ENCODE data around the gene KRTAP20-4.

The KRTAP20-4 gene

DNA sequence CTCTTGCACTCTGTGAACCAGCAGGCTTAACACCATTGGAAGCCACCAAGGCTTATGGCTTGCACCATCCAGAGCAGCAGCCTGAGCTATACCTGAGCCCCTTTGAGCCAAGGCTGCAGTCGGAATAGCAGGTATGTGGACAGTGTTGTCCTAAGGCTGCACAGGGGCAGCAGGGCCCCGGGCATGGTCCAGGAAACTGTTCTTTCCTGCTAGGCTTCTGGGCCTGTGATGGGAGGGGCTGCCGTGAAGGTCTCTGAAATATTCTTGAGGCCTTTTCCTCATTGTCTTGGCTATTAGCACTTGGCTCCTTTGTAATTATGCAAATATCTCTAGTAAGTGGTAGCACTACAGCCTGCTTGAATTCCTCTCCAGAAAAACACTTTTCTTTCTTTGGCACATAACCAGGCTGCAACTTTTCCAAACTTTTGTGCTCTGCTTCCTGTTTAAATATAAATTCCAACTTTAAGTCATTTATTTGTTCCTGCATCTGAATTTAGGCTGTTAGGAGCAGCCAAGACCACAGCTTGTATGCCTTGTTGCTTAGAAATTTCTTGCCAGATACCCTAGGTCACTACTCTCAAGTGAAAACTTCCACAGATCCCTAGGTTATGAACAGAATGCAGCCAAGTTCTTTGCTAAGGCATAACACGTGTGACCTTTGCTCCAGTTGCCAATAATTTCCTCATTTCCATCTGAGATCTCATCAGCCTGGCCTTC, 5.2 kb downstream of the KRTAP20-4 start:
- ChIA-PET POLR2A (no interaction called here), CTCF (no interaction called here)
- TF ChIP-seq L3MBTL2 (conservative IDR thresholded peaks at IDR 0.05) (no peak), LEF1 (IDR thresholded peaks at IDR 0.05; ENCODE audit: borderline replicate concordance) (no peak), ARNT (IDR thresholded peaks at IDR 0.05) (no peak), BHLHE40 (IDR thresholded peaks at IDR 0.05; ENCODE audit: borderline replicate concordance) (no peak), SP1 (IDR thresholded peaks at IDR 0.05) (no peak), ELF4 (IDR thresholded peaks at IDR 0.05) (no peak), NFRKB (IDR thresholded peaks at IDR 0.05) (no peak), ZNF384 (IDR thresholded peaks at IDR 0.05) (no peak), SUZ12 (IDR thresholded peaks at IDR 0.05) (no peak), FOXK2 (IDR thresholded peaks at IDR 0.05) (no peak), TARDBP (IDR thresholded peaks at IDR 0.05) (no peak), HDGF (IDR thresholded peaks at IDR 0.05; ENCODE audit: borderline replicate concordance) (no peak), FOXM1 (IDR thresholded peaks at IDR 0.05; ENCODE audit: borderline replicate concordance) (no peak), CTBP1 (IDR thresholded peaks at IDR 0.05; ENCODE audit: borderline replicate concordance) (no peak), FOXA1 (IDR thresholded peaks at IDR 0.05) (no peak)
- TF ChIP-seq, protein P1, sequence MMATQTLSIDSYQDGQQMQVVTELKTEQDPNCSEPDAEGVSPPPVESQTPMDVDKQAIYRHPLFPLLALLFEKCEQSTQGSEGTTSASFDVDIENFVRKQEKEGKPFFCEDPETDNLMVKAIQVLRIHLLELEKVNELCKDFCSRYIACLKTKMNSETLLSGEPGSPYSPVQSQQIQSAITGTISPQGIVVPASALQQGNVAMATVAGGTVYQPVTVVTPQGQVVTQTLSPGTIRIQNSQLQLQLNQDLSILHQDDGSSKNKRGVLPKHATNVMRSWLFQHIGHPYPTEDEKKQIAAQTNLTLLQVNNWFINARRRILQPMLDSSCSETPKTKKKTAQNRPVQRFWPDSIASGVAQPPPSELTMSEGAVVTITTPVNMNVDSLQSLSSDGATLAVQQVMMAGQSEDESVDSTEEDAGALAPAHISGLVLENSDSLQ (IDR thresholded peaks at IDR 0.05), result no peak
- DNase-seq (ENCODE audit: extremely low spot score), result no peak

DNA sequence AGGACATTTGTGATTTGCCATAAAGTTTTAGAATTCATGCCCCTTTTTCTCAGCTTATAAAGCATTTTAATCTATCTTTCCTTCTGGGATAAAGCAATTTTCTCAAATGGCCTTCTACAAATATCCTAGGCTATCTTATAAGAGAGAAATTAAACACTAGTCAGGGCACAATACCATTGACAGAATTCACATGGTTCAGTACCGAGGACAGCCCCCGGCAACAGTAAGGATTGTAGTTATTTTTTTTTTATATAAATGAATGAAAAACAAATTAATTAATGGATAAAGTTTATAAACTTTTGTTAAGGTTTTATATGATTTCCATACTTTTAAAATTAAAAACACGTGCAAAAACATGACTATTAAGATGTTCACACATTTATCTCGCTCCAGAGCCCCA, 7.7 kb downstream of the KRTAP20-4 start:
- CTCF ChIA-PET, result no interaction called here
- TF ChIP-seq, protein P1 (IDR thresholded peaks at IDR 0.05), result no peak
- TF ChIP-seq SUZ12 (IDR thresholded peaks at IDR 0.05) (no peak), TARDBP (IDR thresholded peaks at IDR 0.05) (no peak), ARNT (IDR thresholded peaks at IDR 0.05) (no peak), FOXM1 (IDR thresholded peaks at IDR 0.05; ENCODE audit: borderline replicate concordance) (no peak), NFRKB (IDR thresholded peaks at IDR 0.05) (no peak), FOXK2 (IDR thresholded peaks at IDR 0.05) (no peak), LEF1 (IDR thresholded peaks at IDR 0.05; ENCODE audit: borderline replicate concordance) (no peak), BHLHE40 (IDR thresholded peaks at IDR 0.05; ENCODE audit: borderline replicate concordance) (no peak), ZNF384 (IDR thresholded peaks at IDR 0.05) (no peak), FOXA1 (IDR thresholded peaks at IDR 0.05) (no peak), CTBP1 (IDR thresholded peaks at IDR 0.05; ENCODE audit: borderline replicate concordance) (no peak), L3MBTL2 (conservative IDR thresholded peaks at IDR 0.05) (no peak), HDGF (IDR thresholded peaks at IDR 0.05; ENCODE audit: borderline replicate concordance) (no peak), ELF4 (IDR thresholded peaks at IDR 0.05) (no peak), SP1 (IDR thresholded peaks at IDR 0.05) (no peak)
- POLR2A ChIA-PET, result no interaction called here
- DNase-seq (ENCODE audit: extremely low spot score), result no peak

DNA sequence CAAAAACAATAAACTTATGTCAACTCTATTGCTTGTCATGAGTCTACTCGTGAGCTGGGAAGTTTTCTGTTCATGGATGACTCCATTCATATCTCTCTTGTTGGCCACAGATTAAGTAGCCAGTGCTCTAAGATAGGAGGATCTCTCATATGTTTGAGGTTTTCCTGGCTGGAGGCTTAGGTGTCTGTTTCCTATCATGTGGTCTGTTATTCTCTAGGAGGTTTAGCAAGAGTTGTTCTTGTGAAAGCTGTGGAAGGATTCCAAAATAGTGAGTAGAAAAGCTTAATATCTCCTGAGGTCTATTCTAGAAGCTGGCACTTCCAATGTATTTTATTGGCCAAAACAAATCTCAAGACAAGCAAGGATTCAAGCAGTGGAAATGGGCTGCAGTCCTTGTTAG, 8.8 kb downstream of the KRTAP20-4 start:
- ChIA-PET POLR2A (no interaction called here), CTCF (no interaction called here)
- DNase-seq (ENCODE audit: extremely low spot score), result no peak
- TF ChIP-seq FOXM1 (IDR thresholded peaks at IDR 0.05; ENCODE audit: borderline replicate concordance) (no peak), FOXK2 (IDR thresholded peaks at IDR 0.05) (no peak), BHLHE40 (IDR thresholded peaks at IDR 0.05; ENCODE audit: borderline replicate concordance) (no peak), FOXA1 (IDR thresholded peaks at IDR 0.05) (no peak), ZNF384 (IDR thresholded peaks at IDR 0.05) (no peak), SUZ12 (IDR thresholded peaks at IDR 0.05) (no peak), TARDBP (IDR thresholded peaks at IDR 0.05) (no peak), L3MBTL2 (conservative IDR thresholded peaks at IDR 0.05) (no peak), ARNT (IDR thresholded peaks at IDR 0.05) (no peak)
- TF ChIP-seq, protein P1 (IDR thresholded peaks at IDR 0.05), result no peak

DNA sequence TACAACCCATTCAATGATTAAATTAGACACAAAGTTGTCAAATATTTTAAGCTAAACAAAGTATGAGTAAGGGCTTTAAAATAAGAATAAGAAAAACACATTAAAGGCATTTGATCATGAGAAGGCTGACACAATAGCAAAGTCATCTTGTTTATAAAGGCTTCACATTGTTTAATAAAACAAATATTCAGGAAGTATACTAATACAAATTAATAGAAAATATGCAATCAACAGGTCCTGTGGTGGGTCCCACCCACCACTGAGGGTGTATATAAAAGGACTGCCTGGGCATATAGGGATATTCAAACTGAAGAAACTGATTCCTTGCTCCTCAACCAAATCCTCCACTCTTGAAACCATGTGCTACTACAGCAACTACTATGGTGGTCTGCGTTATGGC, 14.5 kb downstream of the KRTAP20-4 start, which contains the start of gene KRTAP20-2:
Gene KRTAP20-2 (plus strand): TSS at position 301 of the 400 bp plus-strand sequence. CDS start 58 bp downstream, at position 359.
- DNase-seq (ENCODE audit: extremely low spot score), result no peak
- POLR2A ChIA-PET, result no interaction called here
- CTCF ChIA-PET, result no interaction called here
- TF ChIP-seq ARNT (IDR thresholded peaks at IDR 0.05), result no peak
- TF ChIP-seq L3MBTL2 (conservative IDR thresholded peaks at IDR 0.05), result no peak
- no peak for TF ChIP-seq TARDBP (IDR thresholded peaks at IDR 0.05)
- TF ChIP-seq SP1 (IDR thresholded peaks at IDR 0.05), result no peak
- TF ChIP-seq FOXA1 (IDR thresholded peaks at IDR 0.05), result no peak
- TF ChIP-seq FOXK2 (IDR thresholded peaks at IDR 0.05), result no peak
- no peak for TF ChIP-seq SUZ12 (IDR thresholded peaks at IDR 0.05)
- TF ChIP-seq NFRKB (IDR thresholded peaks at IDR 0.05), result no peak
- TF ChIP-seq LEF1 (IDR thresholded peaks at IDR 0.05; ENCODE audit: borderline replicate concordance), result no peak
- TF ChIP-seq, protein P1 (IDR thresholded peaks at IDR 0.05), result no peak
- no peak for TF ChIP-seq FOXM1 (IDR thresholded peaks at IDR 0.05; ENCODE audit: borderline replicate concordance)
- TF ChIP-seq ZNF384 (IDR thresholded peaks at IDR 0.05), result no peak
- no peak for TF ChIP-seq BHLHE40 (IDR thresholded peaks at IDR 0.05; ENCODE audit: borderline replicate concordance)
- no peak for TF ChIP-seq ELF4 (IDR thresholded peaks at IDR 0.05)
- TF ChIP-seq HDGF (IDR thresholded peaks at IDR 0.05; ENCODE audit: borderline replicate concordance), result no peak
- TF ChIP-seq CTBP1 (IDR thresholded peaks at IDR 0.05; ENCODE audit: borderline replicate concordance), result no peak

DNA sequence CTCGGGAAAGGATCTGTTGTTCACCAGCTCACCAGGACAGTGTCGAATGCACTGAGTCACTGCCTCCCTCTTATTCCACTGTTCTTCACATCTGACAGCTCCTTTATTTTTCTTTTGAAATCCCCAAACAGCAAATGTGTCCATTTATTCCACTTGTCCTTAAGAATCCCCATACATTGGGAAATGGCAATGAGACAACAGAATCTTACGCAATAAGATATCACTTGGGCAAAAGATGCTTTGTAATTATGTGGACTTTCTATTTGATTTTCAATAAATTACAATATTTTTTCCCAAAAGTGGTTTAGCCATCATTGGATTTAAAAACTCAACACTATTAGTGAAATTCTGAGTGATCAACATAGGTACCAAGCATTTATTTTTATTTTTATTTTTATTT, 18.3 kb downstream of the KRTAP20-4 start:
- no peak for DNase-seq (ENCODE audit: extremely low spot score)
- ChIA-PET POLR2A (no interaction called here), CTCF (no interaction called here)
- no peak for TF ChIP-seq BHLHE40 (IDR thresholded peaks at IDR 0.05; ENCODE audit: borderline replicate concordance)
- no peak for TF ChIP-seq FOXM1 (IDR thresholded peaks at IDR 0.05; ENCODE audit: borderline replicate concordance)
- no peak for TF ChIP-seq LEF1 (IDR thresholded peaks at IDR 0.05; ENCODE audit: borderline replicate concordance)
- TF ChIP-seq FOXA1 (IDR thresholded peaks at IDR 0.05), result no peak
- TF ChIP-seq CTBP1 (IDR thresholded peaks at IDR 0.05; ENCODE audit: borderline replicate concordance), result no peak
- no peak for TF ChIP-seq NFRKB (IDR thresholded peaks at IDR 0.05)
- TF ChIP-seq FOXK2 (IDR thresholded peaks at IDR 0.05), result no peak
- no peak for TF ChIP-seq ZNF384 (IDR thresholded peaks at IDR 0.05)
- TF ChIP-seq ARNT (IDR thresholded peaks at IDR 0.05), result no peak
- no peak for TF ChIP-seq TARDBP (IDR thresholded peaks at IDR 0.05)
- TF ChIP-seq SUZ12 (IDR thresholded peaks at IDR 0.05), result no peak
- TF ChIP-seq SP1 (IDR thresholded peaks at IDR 0.05), result no peak
- TF ChIP-seq ELF4 (IDR thresholded peaks at IDR 0.05), result no peak
- TF ChIP-seq L3MBTL2 (conservative IDR thresholded peaks at IDR 0.05), result no peak
- TF ChIP-seq, protein P1 (IDR thresholded peaks at IDR 0.05), result no peak
- no peak for TF ChIP-seq HDGF (IDR thresholded peaks at IDR 0.05; ENCODE audit: borderline replicate concordance)
